HEK293T (cell line): ENCODE results near the gene MPP3.
A peak's percentile ranks its signal among the peaks of the same experiment; 100 is the strongest.

Source experiments
- CTCF ChIA-PET: fragments of 350-600 bp; formaldehyde crosslinking; extraction: SDS; loops from one replicate; lab custom pipeline; 2021; ENCODE audit warnings: antibody characterized with exemption, inconsistent platforms; lab: Yijun Ruan, JAX
- POLR2A ChIA-PET: fragments of 350-600 bp; formaldehyde crosslinking; extraction: SDS; loops from one replicate; lab custom pipeline; 2020; ENCODE audit warnings: antibody characterized with exemption, inconsistent platforms; lab: Yijun Ruan, JAX
- DNase-seq: peaks from one replicate; pipeline ENCODE4 v3.0.0; 2012; ENCODE audit warnings: mixed read lengths; ENCODE audit errors: extremely low spot score
- ARNT ChIP-seq: fragments of 450-650 bp; IDR thresholded peaks from 2 replicates; pipeline ENCODE4 v1.6.1; 2017; ENCODE audit warnings: mild to moderate bottlenecking
- BHLHE40 ChIP-seq: fragments of 450-650 bp; IDR thresholded peaks from 2 replicates; pipeline ENCODE4 v1.6.1; 2016; ENCODE audit warnings: mild to moderate bottlenecking, moderate library complexity, borderline replicate concordance
- CTBP1 ChIP-seq: fragments of 450-650 bp; IDR thresholded peaks from 2 replicates; pipeline ENCODE4 v1.6.1; 2016; ENCODE audit warnings: borderline replicate concordance
- ELF4 ChIP-seq: fragments of 450-650 bp; IDR thresholded peaks from 2 replicates; pipeline ENCODE4 v1.6.1; 2017; ENCODE audit warnings: antibody characterized with exemption
- FOXA1 ChIP-seq: fragments of 450-650 bp; IDR thresholded peaks from 2 replicates; pipeline ENCODE4 v1.6.1; 2016; ENCODE audit warnings: mild to moderate bottlenecking
- FOXK2 ChIP-seq: fragments of 450-650 bp; IDR thresholded peaks from 2 replicates; pipeline ENCODE4 v1.6.1; 2016; ENCODE audit warnings: mild to moderate bottlenecking
- FOXM1 ChIP-seq: fragments of 450-650 bp; IDR thresholded peaks from 2 replicates; pipeline ENCODE4 v1.6.1; 2017; ENCODE audit warnings: mild to moderate bottlenecking, borderline replicate concordance
- HDGF ChIP-seq: fragments of 450-650 bp; IDR thresholded peaks from 2 replicates; pipeline ENCODE4 v1.6.1; 2017; ENCODE audit warnings: antibody characterized with exemption, borderline replicate concordance
- L3MBTL2 ChIP-seq: fragments of 450-650 bp; conservative IDR thresholded peaks from 2 replicates; pipeline ENCODE4 v1.6.1; 2016; ENCODE audit warnings: mild to moderate bottlenecking
- LEF1 ChIP-seq: fragments of 450-650 bp; IDR thresholded peaks from 2 replicates; pipeline ENCODE4 v1.6.1; 2017; ENCODE audit warnings: mild to moderate bottlenecking, borderline replicate concordance
- NFRKB ChIP-seq: fragments of 450-650 bp; IDR thresholded peaks from 2 replicates; pipeline ENCODE4 v1.6.1; 2016; ENCODE audit warnings: mild to moderate bottlenecking, moderate library complexity
- PKNOX1 ChIP-seq: fragments of 450-650 bp; IDR thresholded peaks from 2 replicates; pipeline ENCODE4 v1.6.1; 2016
- SP1 ChIP-seq: fragments of 450-650 bp; IDR thresholded peaks from 2 replicates; pipeline ENCODE4 v1.6.1; 2017
- SUZ12 ChIP-seq: fragments of 450-650 bp; IDR thresholded peaks from 2 replicates; pipeline ENCODE4 v1.6.1; 2016; ENCODE audit warnings: mild to moderate bottlenecking
- TARDBP ChIP-seq: fragments of 450-650 bp; IDR thresholded peaks from 2 replicates; pipeline ENCODE4 v1.6.1; 2016
- ZNF384 ChIP-seq: fragments of 450-650 bp; IDR thresholded peaks from 2 replicates; pipeline ENCODE4 v1.6.1; 2016

Gene MPP3

GRCh38 chr17:43832976-43833829 lies at the start of gene MPP3:
MPP3 (minus strand) TSS chr17:43833146; CDS start chr17:43831906, 1,240 bp downstream.
- TF ChIP-seq L3MBTL2: peak; percentile 74
- peak; percentile 23; the same call in 1 of the 2 replicates for TF ChIP-seq FOXM1
- TF ChIP-seq HDGF: no peak
- no peak for TF ChIP-seq CTBP1
- TF ChIP-seq ELF4: no peak
- TF ChIP-seq PKNOX1: peak; percentile 54; the same call in 1 of the 2 replicates
- ChIA-PET CTCF (no interaction called here), POLR2A (interaction anchor here (1.3 to 1.5 kb wide), 2 partner anchors 13 to 33 kb away, joined by 3 to 4 read pairs; no protein-coding TSS in a partner anchor)
- DNase-seq: peak; percentile 91

- ChIA-PET POLR2A (no interaction called here), CTCF (no interaction called here)
- TF ChIP-seq FOXK2: no peak
- no peak for TF ChIP-seq L3MBTL2
- TF ChIP-seq BHLHE40: no peak
- no peak for TF ChIP-seq TARDBP
- no peak for TF ChIP-seq FOXA1
- TF ChIP-seq HDGF: no peak
- no peak for TF ChIP-seq ARNT
- TF ChIP-seq FOXM1: no peak
- no peak for TF ChIP-seq CTBP1
- TF ChIP-seq NFRKB: no peak
- no peak for TF ChIP-seq LEF1
- TF ChIP-seq ZNF384: no peak
- TF ChIP-seq PKNOX1: no peak
- TF ChIP-seq ELF4: no peak
- TF ChIP-seq SUZ12: no peak
- no peak for DNase-seq
Observed at GRCh38 chr17:43881758-43882505, 49.0 kb upstream of the MPP3 start.

- ChIA-PET CTCF (interaction anchor here (0.6 to 1.4 kb wide), 8 partner anchors 8 to 1164 kb away, joined by 3 to 9 read pairs (median 6); partner anchors contain the start of gene CD300LG), POLR2A (interaction anchor here (1.2 to 1.3 kb wide), 2 partner anchors 19 to 63 kb away, joined by 5 read pairs; no protein-coding TSS in a partner anchor)
- DNase-seq: no peak
- no peak for TF ChIP-seq BHLHE40
- no peak for TF ChIP-seq HDGF
- TF ChIP-seq SP1: no peak
- no peak for TF ChIP-seq CTBP1
- no peak for TF ChIP-seq FOXM1
- no peak for TF ChIP-seq FOXK2
- TF ChIP-seq L3MBTL2: no peak
- no peak for TF ChIP-seq TARDBP
- no peak for TF ChIP-seq SUZ12
Observed at GRCh38 chr17:43881181-43881580, 48.2 kb upstream of the MPP3 start.

GRCh38 chr17:43880420-43880991 lies 47.6 kb upstream of the MPP3 start:
- ChIA-PET POLR2A (interaction anchor here (1.2 to 1.3 kb wide), 2 partner anchors 20 to 63 kb away, joined by 5 read pairs; no protein-coding TSS in a partner anchor), CTCF (interaction anchor here (0.6 to 1.4 kb wide), 9 partner anchors 9 to 1165 kb away, joined by 3 to 9 read pairs (median 5); partner anchors contain the start of gene CD300LG)
- no peak for TF ChIP-seq FOXK2
- TF ChIP-seq SUZ12: no peak
- no peak for TF ChIP-seq TARDBP
- TF ChIP-seq LEF1: no peak
- no peak for TF ChIP-seq HDGF
- TF ChIP-seq BHLHE40: no peak
- TF ChIP-seq PKNOX1: no peak
- no peak for TF ChIP-seq CTBP1
- TF ChIP-seq L3MBTL2: no peak
- no peak for TF ChIP-seq ARNT
- no peak for TF ChIP-seq NFRKB
- TF ChIP-seq SP1: no peak
- no peak for TF ChIP-seq FOXA1
- no peak for TF ChIP-seq FOXM1
- TF ChIP-seq ZNF384: no peak
- TF ChIP-seq ELF4: no peak
- DNase-seq: peak; percentile 69

- CTCF ChIA-PET: interaction anchor here (0.8 to 1.4 kb wide), 7 partner anchors 9 to 115 kb away, joined by 3 to 9 read pairs (median 7); partner anchors contain the start of gene CD300LG
- TF ChIP-seq CTBP1: no peak
- no peak for TF ChIP-seq SUZ12
- no peak for DNase-seq
Observed at GRCh38 chr17:43879723-43880419, 46.9 kb upstream of the MPP3 start.

More at GRCh38 chr17:43879723-43880419, 46.9 kb upstream of the MPP3 start:
- POLR2A ChIA-PET: interaction anchor here (1.2 to 1.3 kb wide), 2 partner anchors 20 to 64 kb away, joined by 5 read pairs; no protein-coding TSS in a partner anchor
